Transverse colon (tissue), 4 donors: ENCODE results near the gene OR13D1.

Experiments
- CTCF ChIP-seq, 5 experiments: fragments of 200-600 bp in 3 of 5; fragments of 450-650 bp in 2 of 5; sonication (generic) in 3 of 5; IDR thresholded peaks; 1 replicate in 2 of 5; 2 replicates in 3 of 5; pipeline ENCODE4 v1.5.1; 2016 to 2017; ENCODE audit warnings: antibody characterized with exemption in 5 of 5, inconsistent platforms in 3 of 5, mild to moderate bottlenecking in 2 of 5, moderate library complexity in 1 of 5
- POLR2AphosphoS5 ChIP-seq, 3 donors: sonication (generic); formaldehyde crosslinking; IDR thresholded peaks; one replicate each; pipeline ENCODE4 v1.6.1; 2016; ENCODE audit warnings: antibody characterized with exemption in 3 of 3

GRCh38 chr9:104700306-104700705 lies 6.0 kb downstream of the OR13D1 start:
- TF ChIP-seq CTCF (IDR thresholded peaks at IDR 0.05), result no peak
- no peak for TF ChIP-seq POLR2AphosphoS5 (IDR thresholded peaks at IDR 0.05)
